SK-N-MC (cell line): ENCODE results near the gene ELP2.

Experiments
- DNase-seq: peaks from one replicate; pipeline ENCODE4 v3.0.0-alpha.2; 2011; ENCODE audit warnings: low read depth, low spot score
- H3K27ac ChIP-seq: fragments of 200-600 bp; sonication (generic); 2 replicates; pipeline ENCODE4 v1.5.1; 2016; ENCODE audit warnings: mixed run types
- H3K36me3 ChIP-seq: fragments of 200-600 bp; sonication (generic); 2 replicates; pipeline ENCODE4 v1.6.1; 2017; ENCODE audit warnings: antibody characterized with exemption, low read length, mixed read lengths; ENCODE audit not compliant: insufficient read depth
- H3K4me3 ChIP-seq: fragments of 200-600 bp; sonication (generic); 2 replicates; pipeline ENCODE4 v1.5.1; 2016
- H3K9ac ChIP-seq: fragments of 200-600 bp; sonication (generic); 2 replicates; pipeline ENCODE4 v1.8.0; 2017; ENCODE audit warnings: mixed run types, mixed read lengths; ENCODE audit not compliant: insufficient read length
- H3K9me3 ChIP-seq: fragments of 200-600 bp; sonication (generic); 2 replicates; pipeline ENCODE4 v1.6.1; 2017; ENCODE audit warnings: low read depth, mild to moderate bottlenecking, antibody characterized with exemption, low read length, moderate library complexity, mixed read lengths
- EZH2 ChIP-seq: fragments of 200-600 bp; sonication (generic); IDR thresholded peaks from one replicate; pipeline ENCODE4 v1.6.1; 2017; ENCODE audit warnings: antibody characterized with exemption
- FOXP2 ChIP-seq: optimal IDR thresholded peaks from 2 replicates; pipeline ENCODE3; 2011; ENCODE audit warnings: mild to moderate bottlenecking, moderate library complexity; ENCODE audit not compliant: insufficient read depth; ENCODE audit errors: extremely low read length, control extremely low read depth
- POLR2AphosphoS5 ChIP-seq: IDR thresholded peaks from 2 replicates; pipeline ENCODE4 v1.6.1; 2012; ENCODE audit warnings: mild to moderate bottlenecking, low read depth, low read length, borderline replicate concordance

Gene ELP2

DNA sequence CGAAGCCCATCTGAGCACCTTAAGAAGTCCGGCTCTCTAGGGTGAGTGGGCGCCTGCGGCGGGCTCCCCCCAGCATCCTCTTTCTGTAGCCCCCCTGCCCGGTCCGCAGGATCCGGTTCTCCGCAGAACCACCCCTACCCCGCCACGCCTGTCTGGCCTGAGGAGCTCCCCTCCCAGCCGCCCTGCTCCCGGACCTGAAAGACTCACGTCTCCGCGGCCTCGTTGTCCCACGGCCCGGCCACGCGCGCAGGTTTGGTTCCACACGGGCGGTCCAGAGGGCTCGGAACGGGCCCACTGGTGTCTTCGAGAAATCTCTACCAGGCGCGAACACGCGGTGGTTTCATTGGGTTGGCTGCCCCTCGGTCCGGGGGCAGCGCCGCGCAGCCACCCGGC lies 796 bp upstream of the ELP2 start:
- no peak for DNase-seq
- peaks cover 24% of the 10 kb centered on the region for H3K36me3 ChIP-seq
- peak overlapping the region; percentile 99 for H3K9ac ChIP-seq
- H3K4me3 ChIP-seq = peak overlapping the region; percentile 98
- H3K27ac ChIP-seq = no peak overlapping the region
- H3K9me3 ChIP-seq = no peaks in the 10 kb centered on the region
- no peak for TF ChIP-seq FOXP2
- peak; percentile 66; the same call in 1 of the 2 replicates for TF ChIP-seq POLR2AphosphoS5
- no peak for TF ChIP-seq EZH2

DNA sequence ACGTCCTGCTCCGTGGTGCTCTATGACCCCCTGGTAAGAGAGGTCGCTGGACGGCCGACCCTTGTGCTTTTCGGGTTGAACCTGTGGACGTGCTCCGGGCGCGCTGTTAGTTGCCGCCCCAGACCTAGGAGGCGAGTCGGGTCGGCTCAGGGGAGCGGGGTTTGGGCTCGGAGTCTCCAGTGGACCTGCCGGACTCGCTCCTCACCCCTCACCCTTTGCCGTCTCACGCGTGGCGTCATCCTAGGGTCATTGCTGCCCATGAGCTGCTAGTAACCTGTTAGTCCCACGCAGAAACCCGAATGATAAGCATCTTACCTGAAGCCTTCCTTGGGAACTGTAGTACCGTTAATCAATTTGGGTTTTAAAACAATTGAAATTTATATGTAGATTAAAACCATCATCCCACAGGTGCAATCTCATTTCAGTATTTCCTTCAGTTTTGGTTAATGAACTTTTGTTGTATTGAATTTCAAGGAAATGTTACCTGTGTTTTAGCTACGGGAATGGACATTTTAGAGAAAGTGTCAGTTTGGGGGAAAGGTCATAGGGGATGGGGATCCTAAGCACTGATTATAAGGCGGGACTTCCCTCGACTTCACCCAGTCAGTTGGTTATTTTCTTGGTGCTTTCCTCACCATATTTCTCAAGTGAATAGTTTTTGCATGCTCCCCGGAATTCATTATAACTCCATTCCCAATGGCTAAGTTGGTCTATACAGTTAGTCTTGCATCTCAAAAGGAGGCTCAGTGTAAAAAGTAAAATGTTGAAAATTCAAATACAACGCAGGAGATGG lies 536 bp downstream of the ELP2 start:
- H3K4me3 ChIP-seq = peak overlapping the region; percentile 98
- peaks cover 24% of the 10 kb centered on the region for H3K36me3 ChIP-seq
- TF ChIP-seq POLR2AphosphoS5 (no peak), FOXP2 (no peak), EZH2 (no peak)
- H3K27ac ChIP-seq = no peak overlapping the region
- no peaks in the 10 kb centered on the region for H3K9me3 ChIP-seq
- DNase-seq = no peak
- peak overlapping the region; percentile 99 for H3K9ac ChIP-seq

- H3K27ac ChIP-seq = no peak overlapping the region
- H3K4me3 ChIP-seq = peak overlapping the region; percentile 98
- H3K9me3 ChIP-seq = no peaks in the 10 kb centered on the region
- H3K36me3 ChIP-seq = peaks cover 29% of the 10 kb centered on the region
- H3K9ac ChIP-seq = peak overlapping the region; percentile 99
- TF ChIP-seq FOXP2 = no peak
- no peak for TF ChIP-seq EZH2
- TF ChIP-seq POLR2AphosphoS5 = no peak
- DNase-seq = no peak
These were observed 1.4 kb downstream of the ELP2 start for GRCh38 chr18:36130883-36131653.

DNA sequence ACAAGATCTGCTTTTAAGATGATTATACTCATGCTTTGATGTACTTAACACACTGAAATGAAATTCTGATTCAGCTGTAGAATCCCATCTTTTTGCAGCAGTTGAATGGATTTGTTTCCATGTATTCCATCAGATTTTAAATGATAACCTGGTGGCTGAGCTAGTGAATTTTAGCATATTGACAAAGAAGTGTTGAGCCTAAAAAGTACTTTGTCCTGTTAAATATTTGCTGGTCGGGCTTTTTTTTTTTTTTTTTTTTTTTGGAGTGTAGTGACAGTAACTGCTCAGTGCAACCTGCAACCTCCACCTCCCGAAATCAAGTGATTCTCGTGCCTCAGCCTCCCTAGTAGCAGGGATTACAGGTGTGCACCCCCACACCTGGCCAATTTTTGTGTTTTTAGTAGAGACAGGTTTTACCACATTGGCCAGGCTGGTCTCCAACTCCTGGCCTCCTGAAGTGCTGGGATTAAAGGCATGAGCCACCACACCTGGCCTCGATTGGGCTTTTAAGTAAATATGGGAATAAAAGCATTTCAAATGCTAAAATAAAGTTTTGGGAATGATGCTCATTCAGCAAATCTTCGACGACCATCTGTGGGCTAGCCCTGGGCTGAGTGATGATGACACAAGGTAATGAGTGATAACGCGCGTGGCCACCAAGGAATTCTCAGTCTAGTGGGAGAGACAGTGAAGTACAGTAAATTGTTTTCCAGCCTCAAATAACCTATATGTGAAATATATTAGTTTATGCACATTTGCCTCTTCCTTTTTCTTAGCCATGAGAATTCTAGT lies 2.2 kb downstream of the ELP2 start:
- Histone ChIP-seq H3K4me3 (0 out of 2 replicates have a peak overlapping the region, but pooled peaks have one; percentile 98), H3K9ac (no peak overlapping the region), H3K36me3 (peaks cover 29% of the 10 kb centered on the region), H3K9me3 (no peaks in the 10 kb centered on the region), H3K27ac (no peak overlapping the region)
- TF ChIP-seq EZH2 (no peak), POLR2AphosphoS5 (no peak), FOXP2 (no peak)
- no peak for DNase-seq

DNA sequence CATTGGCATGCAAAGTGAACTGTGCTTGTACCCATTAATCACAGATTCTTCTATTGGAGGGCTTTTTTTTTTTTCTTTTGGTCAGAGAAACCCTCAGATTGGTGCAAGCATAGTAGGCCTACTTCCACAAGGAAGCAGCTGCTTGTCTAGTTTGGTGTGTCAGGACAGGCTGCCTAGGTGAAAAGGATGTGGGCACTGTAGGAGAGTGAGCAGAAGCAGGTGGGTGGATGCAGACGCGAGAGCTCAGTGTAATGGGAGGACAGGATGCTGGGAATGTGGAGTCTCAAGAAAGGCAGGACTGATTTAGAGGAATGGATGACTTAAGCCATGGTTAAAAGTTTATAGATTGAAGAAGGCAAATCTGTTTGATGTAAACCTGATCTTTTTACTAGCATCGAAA lies 3.1 kb downstream of the ELP2 start:
- H3K4me3 ChIP-seq = no peak overlapping the region
- TF ChIP-seq FOXP2 (no peak), POLR2AphosphoS5 (no peak), EZH2 (no peak)

DNA sequence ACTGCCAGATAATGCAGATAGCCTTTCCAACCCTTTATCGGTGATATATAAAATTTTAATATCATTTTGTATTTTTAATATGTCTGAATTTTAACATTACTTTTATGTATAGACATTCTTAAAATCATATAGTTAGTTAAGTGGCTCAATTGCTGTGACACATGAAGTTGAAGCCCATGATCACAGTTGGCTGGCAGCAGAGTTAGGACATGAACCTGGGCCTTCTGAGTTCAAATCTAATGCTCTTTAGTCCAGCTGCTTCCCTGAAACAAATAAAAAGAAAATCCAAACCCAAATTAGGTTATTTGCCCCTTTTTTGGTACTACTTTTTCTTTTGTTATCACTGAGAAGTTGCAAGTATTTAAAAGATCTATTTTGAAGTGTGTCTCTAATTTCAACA lies 5.6 kb downstream of the ELP2 start:
- H3K9me3 ChIP-seq = no peaks in the 10 kb centered on the region
- no peak overlapping the region for H3K9ac ChIP-seq
- DNase-seq = no peak
- TF ChIP-seq FOXP2 = no peak
- no peak for TF ChIP-seq POLR2AphosphoS5
- TF ChIP-seq EZH2 = no peak
- H3K27ac ChIP-seq = no peak overlapping the region
- H3K4me3 ChIP-seq = no peak overlapping the region
- peaks cover 57% of the 10 kb centered on the region for H3K36me3 ChIP-seq

More for the DNA sequence above, 3.1 kb downstream of the ELP2 start:
- H3K9me3 ChIP-seq = no peaks in the 10 kb centered on the region
- H3K36me3 ChIP-seq = peaks cover 37% of the 10 kb centered on the region
- DNase-seq = no peak
- no peak overlapping the region for H3K27ac ChIP-seq
- no peak overlapping the region for H3K9ac ChIP-seq

DNA sequence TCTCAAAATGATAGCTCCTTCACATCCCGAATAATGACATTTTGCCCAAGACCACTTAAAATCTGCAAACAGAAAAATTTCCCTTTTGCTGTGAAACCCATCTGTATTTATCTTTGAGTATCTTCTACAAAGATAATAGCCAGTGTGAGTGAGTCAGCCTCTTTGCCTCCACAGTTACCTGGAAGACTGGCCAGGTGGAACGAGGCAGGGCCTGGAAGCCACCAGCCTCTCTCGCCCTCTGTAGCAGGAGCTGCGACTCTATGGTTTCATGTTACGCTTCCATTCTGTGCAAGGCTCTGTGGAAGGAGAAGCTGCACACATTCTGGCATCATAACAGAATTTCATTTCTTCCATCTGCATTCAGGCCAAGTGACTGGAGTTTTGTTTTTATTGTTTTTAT lies 9.5 kb downstream of the ELP2 start:
- Histone ChIP-seq H3K36me3 (peaks cover 83% of the 10 kb centered on the region), H3K4me3 (no peak overlapping the region), H3K27ac (no peak overlapping the region), H3K9ac (no peak overlapping the region), H3K9me3 (no peaks in the 10 kb centered on the region)
- no peak for DNase-seq
- TF ChIP-seq FOXP2 (no peak), EZH2 (no peak)

DNA sequence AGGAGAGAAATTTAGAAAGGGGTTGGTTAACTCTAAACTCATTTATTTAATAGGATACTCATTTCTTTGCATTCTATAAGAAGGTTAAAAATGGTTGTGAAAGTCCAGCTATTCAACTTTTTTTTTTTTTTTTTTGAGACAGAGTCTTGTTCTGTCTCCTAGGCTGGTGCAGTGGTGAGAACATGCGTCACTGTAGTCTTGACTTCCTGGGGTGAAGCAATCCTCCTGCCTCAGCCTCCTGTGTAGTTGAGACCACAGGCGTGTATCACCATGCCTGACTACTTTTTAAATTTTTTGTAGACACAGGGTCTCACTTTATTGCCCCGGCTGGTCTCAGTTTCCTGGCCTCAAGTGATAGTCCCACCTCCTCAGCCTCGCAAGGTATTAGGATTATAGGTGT lies 11.9 kb downstream of the ELP2 start:
- DNase-seq = no peak
- Histone ChIP-seq H3K4me3 (no peak overlapping the region), H3K36me3 (peaks cover 89% of the 10 kb centered on the region), H3K9ac (no peak overlapping the region), H3K27ac (no peak overlapping the region), H3K9me3 (no peaks in the 10 kb centered on the region)
- TF ChIP-seq EZH2 (no peak), POLR2AphosphoS5 (no peak), FOXP2 (no peak)
